ENCODE measurements around the gene IFFO2. TPM values are rescaled to one million over a fixed set of nuclear protein-coding genes. Genes with fewer than 3 reads are reported as not detected.

The IFFO2 gene
- total RNA-seq, 6 donors from 2014 or later: 9.2 to 19.3 (median 11.0) TPM

GRCh38 chr1:18978706-18979105, 22.2 kb upstream of the IFFO2 start:
- no peaks in the 10 kb centered on the region for H3K9me3 ChIP-seq
- TF ChIP-seq CTCF (IDR thresholded peaks at IDR 0.05) (no peak), POLR2A (IDR thresholded peaks at IDR 0.05) (no peak), POLR2AphosphoS5 (IDR thresholded peaks at IDR 0.05) (no peak), EP300 (IDR thresholded peaks at IDR 0.05) (no peak)
- ATAC-seq (ENCODE audit: low FRiP score in 2 of 2) (peak in 1 of 2 donors; percentile 54), DNase-seq (no peak)
- H3K27ac ChIP-seq: no peak overlapping the region
- WGBS, 2 donors: 61 to 84% methylated on average over 2 of the region's 2 CpGs
- no peaks in the 10 kb centered on the region for H3K36me3 ChIP-seq
- H3K27me3 ChIP-seq: no peaks in the 10 kb centered on the region
- no peaks in the 10 kb centered on the region for H3K4me1 ChIP-seq
- H3K4me3 ChIP-seq: no peak overlapping the region

GRCh38 chr1:18977428-18977827, 21.0 kb upstream of the IFFO2 start:
- no peak overlapping the region for H3K27ac ChIP-seq
- no peak for ATAC-seq (ENCODE audit: low FRiP score in 2 of 2)
- no peak for DNase-seq
- no peaks in the 10 kb centered on the region for H3K27me3 ChIP-seq
- H3K9me3 ChIP-seq: no peaks in the 10 kb centered on the region
- 83 to 90% methylated on average over 7 of the region's 7 CpGs for WGBS, 2 donors
- peaks cover 0 to 9% (median 6%) of the 10 kb centered on the region in 4 donors for H3K4me1 ChIP-seq
- TF ChIP-seq POLR2A (IDR thresholded peaks at IDR 0.05) (no peak), CTCF (IDR thresholded peaks at IDR 0.05) (no peak), POLR2AphosphoS5 (IDR thresholded peaks at IDR 0.05) (no peak), EP300 (IDR thresholded peaks at IDR 0.05) (no peak)
- no peak overlapping the region for H3K4me3 ChIP-seq
- no peaks in the 10 kb centered on the region for H3K36me3 ChIP-seq

GRCh38 chr1:18976096-18976495, 19.6 kb upstream of the IFFO2 start:
- DNase-seq (no peak), ATAC-seq (ENCODE audit: low FRiP score in 2 of 2) (no peak)
- 80 to 95% methylated on average over 8 of the region's 8 CpGs for WGBS, 2 donors
- TF ChIP-seq POLR2A (IDR thresholded peaks at IDR 0.05) (no peak), POLR2AphosphoS5 (IDR thresholded peaks at IDR 0.05) (no peak), EP300 (IDR thresholded peaks at IDR 0.05) (no peak)
- H3K36me3 ChIP-seq: no peaks in the 10 kb centered on the region
- no peaks in the 10 kb centered on the region for H3K9me3 ChIP-seq
- peaks cover 0 to 11% (median 7%) of the 10 kb centered on the region in 4 donors for H3K4me1 ChIP-seq
- no peaks in the 10 kb centered on the region for H3K27me3 ChIP-seq
- no peak overlapping the region for H3K27ac ChIP-seq
- H3K4me3 ChIP-seq: no peak overlapping the region

GRCh38 chr1:18974606-18975005, 18.1 kb upstream of the IFFO2 start:
- no peak for TF ChIP-seq CTCF (IDR thresholded peaks at IDR 0.05)
- no peak for TF ChIP-seq EP300 (IDR thresholded peaks at IDR 0.05)
- no peak for TF ChIP-seq POLR2A (IDR thresholded peaks at IDR 0.05)
- TF ChIP-seq POLR2AphosphoS5 (IDR thresholded peaks at IDR 0.05): no peak
- 83 to 85% methylated on average over 7 of the region's 7 CpGs for WGBS, 2 donors
- H3K27me3 ChIP-seq: no peaks in the 10 kb centered on the region
- H3K4me3 ChIP-seq: no peak overlapping the region
- ATAC-seq (ENCODE audit: low FRiP score in 2 of 2): no peak
- no peaks in the 10 kb centered on the region for H3K36me3 ChIP-seq
- no peak for DNase-seq
- H3K27ac ChIP-seq: no peak overlapping the region
- H3K4me1 ChIP-seq: peaks cover 0 to 11% (median 7%) of the 10 kb centered on the region in 4 donors
- no peaks in the 10 kb centered on the region for H3K9me3 ChIP-seq

GRCh38 chr1:18974005-18974404, 17.5 kb upstream of the IFFO2 start:
- no peaks in the 10 kb centered on the region for H3K36me3 ChIP-seq
- 93% methylated on average over 8 of the region's 8 CpGs for WGBS, 2 donors
- no peaks in the 10 kb centered on the region for H3K27me3 ChIP-seq
- H3K4me1 ChIP-seq: peaks cover 0 to 11% (median 7%) of the 10 kb centered on the region in 4 donors
- H3K9me3 ChIP-seq: no peaks in the 10 kb centered on the region
- H3K4me3 ChIP-seq: no peak overlapping the region
- no peak for ATAC-seq (ENCODE audit: low FRiP score in 2 of 2)
- no peak for TF ChIP-seq POLR2AphosphoS5 (IDR thresholded peaks at IDR 0.05)
- TF ChIP-seq EP300 (IDR thresholded peaks at IDR 0.05): no peak
- no peak for TF ChIP-seq POLR2A (IDR thresholded peaks at IDR 0.05)
- no peak for TF ChIP-seq CTCF (IDR thresholded peaks at IDR 0.05)
- DNase-seq: no peak
- H3K27ac ChIP-seq: no peak overlapping the region

All from upper lobe of left lung (tissue), 6 donors.